ENCODE data around the gene PRAC1.
"Not testable (repeated sequence)": the region's sequence is repeated elsewhere in the genome, so short reads cannot be mapped to it uniquely, and the experiment has no call there.

The PRAC1 gene

GRCh38 chr17:48726916-48727286, 4.6 kb upstream of the PRAC1 start:
- no peak for DNase-seq (ENCODE audit: low read depth in 2 of 2)

GRCh38 chr17:48726114-48726915, 4.0 kb upstream of the PRAC1 start:
- no peak for DNase-seq (ENCODE audit: low read depth in 2 of 2)

GRCh38 chr17:48725288-48726064, 3.2 kb upstream of the PRAC1 start:
- DNase-seq (ENCODE audit: low read depth in 2 of 2): no peak

GRCh38 chr17:48725004-48725287, 2.6 kb upstream of the PRAC1 start:
- DNase-seq (ENCODE audit: low read depth in 2 of 2): no peak

GRCh38 chr17:48724251-48725003, 2.1 kb upstream of the PRAC1 start:
- peak; percentile 45 to 53 for DNase-seq (ENCODE audit: low read depth in 2 of 2)

- DNase-seq (ENCODE audit: low read depth in 2 of 2): no peak
Measured at GRCh38 chr17:48723423-48724250, 1.3 kb upstream of the PRAC1 start.

- DNase-seq (ENCODE audit: low read depth in 2 of 2): no peak
Measured at GRCh38 chr17:48722915-48723422, 651 bp upstream of the PRAC1 start, which contains the start of gene PRAC2. TSS of gene PRAC2 (plus strand) at chr17:48723185. CDS start at chr17:48724411, 1,226 bp downstream.

GRCh38 chr17:48721009-48721402, 1.3 kb downstream of the PRAC1 start:
- DNase-seq (ENCODE audit: low read depth in 2 of 2): no peak

- DNase-seq (ENCODE audit: low read depth in 2 of 2): no peak
Measured at GRCh38 chr17:48720266-48721008, 1.9 kb downstream of the PRAC1 start.

- no peak for DNase-seq (ENCODE audit: low read depth in 2 of 2)
Measured at GRCh38 chr17:48719642-48720265, 2.6 kb downstream of the PRAC1 start.

- no peak for DNase-seq (ENCODE audit: low read depth in 2 of 2)
Measured at GRCh38 chr17:48718761-48719641, 3.3 kb downstream of the PRAC1 start.

- no peak for DNase-seq (ENCODE audit: low read depth in 2 of 2)
Measured at GRCh38 chr17:48718227-48718760, 4.0 kb downstream of the PRAC1 start.

- DNase-seq (ENCODE audit: low read depth in 2 of 2): no peak
Measured at GRCh38 chr17:48717367-48718226, 4.7 kb downstream of the PRAC1 start.

GRCh38 chr17:48716549-48716948, 5.8 kb downstream of the PRAC1 start:
- DNase-seq (ENCODE audit: low read depth in 2 of 2): not testable (repeated sequence)

GRCh38 chr17:48715496-48716399, 6.6 kb downstream of the PRAC1 start:
- no peak for DNase-seq (ENCODE audit: low read depth in 2 of 2)

- DNase-seq (ENCODE audit: low read depth in 2 of 2): no peak
Measured at GRCh38 chr17:48711128-48711527, 11.2 kb downstream of the PRAC1 start.
